ENCODE results near the gene COX4I1.
"Not testable (repeated sequence)": the region's sequence is repeated elsewhere in the genome, so short reads cannot be mapped to it uniquely, and the experiment has no call there.

The COX4I1 gene

GRCh38 chr16:85826686-85827247, 27.3 kb downstream of the COX4I1 start:
- no peak for DNase-seq

DNA sequence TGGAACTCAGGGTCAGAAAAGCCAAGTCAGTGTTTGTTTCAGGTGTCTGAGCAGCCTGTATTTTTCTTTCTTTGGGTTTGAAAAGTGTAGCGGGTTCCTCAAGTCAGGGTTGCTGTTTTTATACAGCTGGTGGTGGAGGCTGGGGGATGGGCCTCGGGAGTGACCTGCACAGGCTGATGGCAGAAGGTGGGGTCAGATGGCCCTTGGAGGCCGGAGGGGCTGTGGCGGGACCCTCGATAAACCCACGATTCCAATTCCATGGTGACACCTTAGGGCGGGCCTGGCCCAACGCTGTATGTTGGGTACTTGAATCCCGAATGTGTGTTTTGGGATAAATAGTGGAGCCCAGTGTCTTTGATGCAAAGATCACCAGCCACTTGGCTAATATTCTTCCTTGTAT, 28.7 kb downstream of the COX4I1 start:
- DNase-seq = no peak

- DNase-seq = no peak
Measured at GRCh38 chr16:85829171-85829719, 29.8 kb downstream of the COX4I1 start.

DNA sequence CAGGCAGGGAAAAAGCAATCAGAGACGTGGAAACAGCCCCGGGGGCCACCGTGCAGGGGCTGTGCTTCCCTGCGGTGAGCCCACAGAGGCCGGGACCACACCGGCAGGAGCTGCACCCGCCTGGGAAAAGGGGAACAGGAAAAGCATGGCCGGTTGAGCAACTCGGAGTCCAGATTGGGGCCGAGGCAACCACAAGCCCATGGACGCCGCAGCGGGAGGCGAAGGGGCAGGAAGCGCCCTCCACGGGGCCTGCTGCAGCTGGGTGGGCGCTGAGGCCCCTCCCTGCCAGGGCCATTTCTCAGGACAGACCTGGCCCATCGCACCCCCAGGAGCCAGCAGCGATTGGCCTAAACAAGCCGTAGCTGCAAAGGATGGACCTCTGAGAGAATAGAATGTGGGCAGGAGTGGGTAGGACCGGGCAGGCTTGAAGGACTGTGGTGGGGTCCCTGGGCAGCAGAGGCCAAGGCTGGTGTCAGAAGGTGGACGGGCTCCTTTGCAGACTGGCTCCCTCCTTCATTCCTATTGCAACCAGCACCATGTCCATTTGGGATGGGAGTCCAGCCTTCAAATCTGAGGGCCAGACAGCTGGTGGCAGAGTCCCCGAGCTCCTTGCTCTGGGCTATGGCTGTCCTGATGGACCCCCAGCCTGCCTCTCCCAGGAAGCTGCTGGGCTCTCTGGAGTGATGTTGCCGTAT, 30.4 kb downstream of the COX4I1 start:
- no peak for DNase-seq

DNA sequence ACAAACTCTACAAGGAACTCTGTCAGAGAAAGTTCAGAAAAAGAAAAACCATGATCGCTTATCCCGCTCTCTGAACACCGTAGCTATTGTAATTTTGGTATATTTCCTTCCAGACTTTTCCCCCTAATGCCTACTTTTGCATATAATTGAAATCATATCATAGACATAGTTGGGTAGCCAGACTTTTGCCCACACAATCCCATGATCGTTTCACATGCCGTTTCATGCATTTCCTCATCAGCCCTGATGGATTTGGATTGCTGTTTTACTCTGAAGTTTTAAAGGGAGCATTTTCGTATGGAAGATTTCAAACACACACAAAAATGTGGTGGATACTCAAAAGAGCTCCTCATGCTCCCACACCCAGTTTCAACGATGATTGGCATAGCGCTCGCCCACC, 31.3 kb downstream of the COX4I1 start:
- no peak for DNase-seq

DNA sequence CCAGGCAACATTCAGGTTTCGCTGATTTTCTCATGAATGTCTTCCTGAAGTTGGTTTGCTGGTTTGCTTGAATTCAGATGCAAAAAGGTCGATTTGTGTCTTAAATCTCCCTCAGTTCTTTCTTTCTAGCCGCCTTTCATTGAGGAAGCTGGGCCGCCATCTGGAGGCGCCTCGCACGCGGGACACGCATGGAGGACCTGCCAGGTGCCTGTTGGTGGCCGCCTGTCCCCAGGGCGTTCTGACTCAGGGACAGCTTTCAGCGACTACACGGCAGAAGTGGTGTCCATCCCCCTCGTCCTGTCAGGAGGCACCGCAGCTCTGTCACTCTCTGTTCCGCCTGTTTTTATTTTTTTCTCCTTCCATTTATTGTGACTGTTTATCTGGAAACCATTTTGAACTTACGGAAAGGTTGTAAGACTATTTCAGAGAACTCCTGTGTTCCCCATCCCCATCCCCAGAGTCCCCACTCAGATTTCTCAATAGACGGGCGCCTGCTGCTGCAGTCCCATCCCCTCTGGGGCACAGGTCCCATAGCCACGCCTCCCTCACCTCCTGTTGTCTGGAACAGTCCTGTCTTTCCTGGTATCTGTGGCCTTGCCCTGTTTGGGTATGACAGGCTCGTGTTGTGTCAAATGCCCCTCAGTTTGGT, 33.2 kb downstream of the COX4I1 start:
- no peak for DNase-seq

DNA sequence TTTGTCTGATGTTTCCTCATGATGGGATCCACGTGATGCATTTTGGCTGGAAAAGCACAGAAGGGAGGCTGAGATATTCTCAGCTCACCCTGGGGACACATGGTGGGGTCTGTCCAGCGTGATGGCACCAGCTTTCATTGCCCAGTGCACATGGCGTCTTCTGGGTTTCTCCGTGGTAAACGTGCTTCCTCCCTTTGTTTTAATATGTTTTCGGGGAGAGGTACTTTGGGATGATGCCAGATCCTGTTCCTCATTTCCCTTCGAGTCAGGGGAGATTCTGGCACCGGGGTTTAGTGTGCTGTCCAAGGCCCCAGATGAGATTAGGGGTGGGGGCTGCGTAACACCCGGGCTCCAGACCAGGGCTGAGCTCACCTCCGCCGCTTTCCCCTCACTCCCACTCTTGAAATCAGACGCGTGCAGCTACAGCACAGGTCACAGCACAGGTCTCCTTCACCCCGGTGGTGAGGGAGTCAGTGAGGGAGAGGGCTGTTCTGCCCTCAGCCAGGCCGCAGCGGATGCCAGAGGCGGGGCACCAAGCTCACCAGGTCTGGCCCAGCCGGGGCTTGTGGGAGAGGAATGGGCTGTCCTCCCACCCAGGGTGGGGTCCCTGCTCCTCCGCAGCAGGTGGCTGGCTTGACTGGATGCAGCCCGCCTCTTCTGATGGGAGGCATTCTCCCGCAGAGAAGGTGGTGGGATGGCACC, 33.9 kb downstream of the COX4I1 start:
- no peak for DNase-seq

DNA sequence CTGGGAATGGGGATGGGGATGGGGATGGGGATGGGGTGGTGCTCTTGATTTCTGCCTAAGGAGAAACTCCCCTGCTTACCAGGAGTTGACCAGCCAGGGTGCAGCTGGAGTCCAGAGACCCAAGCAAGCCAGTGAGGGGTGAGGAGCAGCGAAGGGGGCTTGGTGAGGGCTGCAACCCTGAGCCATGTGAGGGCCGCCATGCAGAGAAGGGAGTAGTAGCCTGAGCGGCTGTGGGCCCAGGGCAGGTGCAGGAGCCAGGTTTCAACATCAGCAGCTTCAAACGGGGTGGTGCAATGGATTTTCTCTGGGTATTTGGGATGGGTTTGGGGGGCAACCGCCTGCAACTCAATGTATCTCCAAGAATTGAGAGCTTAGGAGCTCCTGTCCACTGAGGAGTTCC, 35.2 kb downstream of the COX4I1 start:
- DNase-seq = no peak

DNA sequence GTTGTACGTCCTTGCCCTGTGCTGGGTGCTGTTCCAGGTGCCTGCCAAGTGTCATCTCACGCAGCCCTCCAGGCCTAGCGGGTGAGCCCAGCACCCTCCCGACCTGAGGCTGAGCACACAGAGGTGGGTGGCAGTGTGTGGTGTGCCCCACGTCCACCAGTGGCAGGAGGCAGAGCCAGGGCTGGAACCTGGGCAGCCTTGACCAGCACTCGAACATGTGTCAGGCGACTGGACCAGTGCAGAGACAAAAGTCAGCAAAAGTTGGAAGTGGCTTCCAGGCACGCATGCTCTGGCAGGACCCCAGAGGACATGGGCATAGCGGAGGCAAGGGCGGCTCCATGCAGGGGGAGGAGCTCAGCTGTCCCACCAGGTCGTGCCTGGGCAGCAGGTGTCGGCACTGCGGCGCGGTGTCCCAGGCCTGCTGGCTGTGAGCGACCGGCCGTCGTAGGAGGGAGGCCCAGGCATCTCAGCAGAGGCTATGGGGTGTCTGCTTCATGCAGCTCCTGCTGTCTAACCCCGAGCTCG, 35.8 kb downstream of the COX4I1 start:
- no peak for DNase-seq

- no peak for DNase-seq
Measured at GRCh38 chr16:85835956-85836705, 36.6 kb downstream of the COX4I1 start.

DNA sequence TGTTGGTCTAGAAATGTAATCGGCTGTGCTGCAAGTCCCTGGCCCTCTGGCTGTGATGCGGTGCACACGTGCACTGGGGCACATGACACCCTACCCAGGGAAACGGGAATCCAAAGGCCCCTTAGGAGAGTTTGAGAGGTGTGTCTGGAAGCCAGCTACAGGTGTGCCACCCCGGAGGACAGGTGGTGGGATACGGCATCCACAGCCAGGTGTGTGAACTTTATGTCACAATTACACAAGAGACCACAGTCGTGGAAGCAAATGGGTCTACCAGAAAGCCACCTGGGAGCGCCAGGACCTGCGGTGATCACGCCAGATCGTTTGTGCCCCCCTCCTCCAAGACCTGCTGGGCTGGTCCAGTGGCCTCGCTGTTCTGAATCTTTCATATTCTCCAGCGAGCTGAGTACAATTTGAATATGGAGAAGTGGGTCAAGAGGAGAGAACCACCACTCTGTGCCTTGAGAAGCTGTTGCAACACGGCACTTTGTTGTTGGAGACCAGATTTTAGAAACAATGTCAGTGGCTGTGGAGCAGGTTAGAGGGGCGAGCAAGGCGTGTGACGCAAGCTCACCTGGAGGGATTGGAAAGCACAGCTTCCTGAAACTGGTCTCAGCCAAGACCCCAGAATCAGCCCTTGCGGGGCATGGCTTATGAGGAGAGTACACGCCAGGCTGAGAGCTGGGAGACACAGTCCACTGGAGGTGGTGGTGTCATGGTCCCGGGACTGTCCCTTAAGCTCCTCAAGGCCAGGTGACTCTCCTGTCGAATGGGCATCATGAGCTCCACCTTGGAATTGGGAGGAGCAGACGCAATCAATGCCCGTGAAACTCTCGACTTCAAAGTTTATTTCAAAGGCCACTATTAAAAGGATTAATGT, 37.4 kb downstream of the COX4I1 start:
- no peak for DNase-seq

- not testable (repeated sequence) for DNase-seq
Measured at GRCh38 chr16:85837654-85838053, 38.2 kb downstream of the COX4I1 start.

- no peak for DNase-seq
Measured at GRCh38 chr16:85838381-85838780, 38.9 kb downstream of the COX4I1 start.

DNA sequence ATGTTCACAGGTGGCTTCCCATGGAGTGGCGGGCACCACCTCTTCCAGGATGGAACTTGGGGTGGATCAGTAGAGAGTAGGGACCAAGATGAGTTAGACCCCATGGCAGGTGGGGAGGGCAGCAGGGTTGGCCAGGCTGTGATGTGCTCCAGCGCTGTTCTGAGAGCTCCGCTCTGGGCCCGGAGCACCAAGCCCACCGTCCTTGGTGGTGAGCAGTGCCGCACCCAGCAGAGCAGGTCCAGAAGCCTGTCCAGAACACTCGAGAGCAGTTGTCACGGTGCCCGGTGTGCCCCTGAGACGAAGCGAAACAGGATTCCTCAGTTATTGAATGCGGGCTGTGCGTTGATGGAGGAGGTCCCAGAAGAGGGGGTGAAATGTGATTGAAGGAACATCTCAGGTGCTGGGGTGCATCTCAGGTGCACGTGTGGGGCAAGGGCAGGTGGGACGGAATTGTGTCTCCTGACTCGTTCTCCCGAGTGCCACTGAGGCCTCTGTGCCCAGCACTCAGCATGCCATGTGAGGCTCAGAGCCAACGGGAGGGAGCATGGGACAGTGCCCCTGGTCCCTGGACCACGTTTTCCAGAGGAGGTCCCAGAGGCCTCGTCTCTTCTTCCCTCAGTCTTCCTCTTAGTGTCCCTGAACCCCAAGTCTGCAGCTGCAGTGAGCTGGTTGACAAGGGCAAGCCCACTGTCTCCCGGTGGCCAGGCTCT, 39.5 kb downstream of the COX4I1 start:
- DNase-seq = no peak

DNA sequence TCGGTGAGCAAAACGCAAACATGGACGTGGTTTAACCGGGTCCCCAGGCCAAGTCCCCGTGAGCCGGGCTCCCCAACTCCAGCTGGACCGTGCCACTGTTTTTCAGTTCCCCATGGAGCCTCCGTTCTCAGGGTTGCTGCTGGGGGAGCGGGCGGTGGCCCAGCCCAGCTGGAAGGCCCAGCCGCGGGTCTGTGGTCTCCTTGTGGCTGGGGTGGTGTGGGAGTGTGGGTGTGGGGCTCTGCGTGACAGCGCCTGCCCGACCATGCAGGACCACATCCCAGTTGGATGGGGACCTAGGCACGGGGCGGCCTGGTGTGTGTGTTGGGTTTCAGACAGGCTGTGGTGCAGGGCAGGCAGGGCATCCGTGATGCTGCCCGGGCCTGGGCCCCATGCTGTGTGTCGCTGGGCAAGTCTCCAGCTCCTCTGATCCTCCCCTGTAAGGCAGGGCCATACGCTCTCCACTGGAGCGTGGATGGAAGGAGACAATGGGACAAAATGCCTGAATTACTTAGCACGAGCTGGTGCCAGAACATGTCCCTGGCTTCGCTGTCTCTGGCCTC, 40.3 kb downstream of the COX4I1 start:
- DNase-seq = no peak

DNA sequence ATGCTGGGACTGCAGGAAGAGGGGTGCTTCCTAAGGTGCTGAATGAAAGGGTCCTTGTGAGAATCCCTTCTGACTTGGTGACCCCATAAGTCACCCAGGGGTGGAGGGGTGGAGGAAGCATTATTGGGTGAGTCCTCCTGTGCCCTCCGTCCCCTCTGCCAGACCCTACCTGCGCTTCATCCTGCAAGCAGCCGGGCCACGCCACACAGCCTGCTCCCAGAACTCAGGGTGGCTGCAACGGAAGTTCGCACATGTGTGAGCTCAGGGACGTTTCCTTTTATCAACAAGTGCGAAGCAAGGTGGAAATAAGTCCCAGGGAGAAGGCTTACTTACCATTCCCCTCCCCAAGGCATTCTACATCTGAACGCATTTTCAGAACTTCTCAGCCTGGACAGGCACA, 40.9 kb downstream of the COX4I1 start:
- no peak for DNase-seq

DNA sequence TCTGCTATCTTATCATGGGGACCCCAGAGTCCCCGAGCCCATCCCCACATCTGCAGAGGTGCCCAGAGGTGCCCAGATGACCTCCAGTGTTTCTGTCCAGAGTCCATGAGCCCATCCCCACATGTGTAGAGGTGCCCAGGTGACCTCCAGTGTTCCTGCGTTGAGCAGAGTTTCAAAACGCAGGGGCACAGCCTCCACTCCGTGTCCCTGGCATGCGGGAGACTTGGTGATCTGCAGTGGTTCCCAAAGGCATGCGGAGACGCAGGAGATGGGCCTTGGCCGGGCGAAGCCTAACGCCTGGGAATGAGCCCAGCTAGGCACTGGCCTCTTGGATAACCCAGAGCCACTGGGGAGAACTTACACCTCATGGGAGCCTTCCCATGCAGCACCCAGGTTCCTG, 41.3 kb downstream of the COX4I1 start:
- DNase-seq = no peak

GRCh38 chr16:85842435-85842834, 42.9 kb downstream of the COX4I1 start:
- no peak for DNase-seq

DNA sequence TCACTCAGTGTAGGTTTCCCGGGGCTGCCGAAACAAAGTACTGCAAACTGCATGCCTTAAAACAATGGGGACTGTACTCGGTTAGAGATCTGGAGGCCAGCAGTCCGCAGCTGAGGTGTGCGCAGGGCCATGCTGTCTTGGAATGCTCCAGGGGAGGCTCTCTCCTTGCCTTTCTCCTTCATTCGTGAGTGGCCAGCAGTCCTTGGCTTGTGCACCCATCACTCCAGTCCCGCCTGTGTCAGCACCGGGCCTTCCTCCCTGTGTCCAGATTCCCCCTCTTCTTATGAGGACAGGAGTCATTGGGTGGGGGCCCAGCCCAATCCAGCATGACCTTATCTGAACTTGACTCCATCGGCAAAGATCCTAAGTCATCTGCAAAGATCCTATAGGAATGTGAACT, 43.4 kb downstream of the COX4I1 start:
- DNase-seq = no peak

GRCh38 chr16:85843471-85844168, 44.1 kb downstream of the COX4I1 start:
- DNase-seq = no peak
